ENCODE measurements around the gene PABPC1L. TPM values are rescaled to one million over a fixed set of nuclear protein-coding genes. Genes with fewer than 3 reads are reported as not detected.

Gene PABPC1L
- total RNA-seq, 1 donor from 2014 or later, result 15.7 TPM

- no peak for TF ChIP-seq CTCF (IDR thresholded peaks at IDR 0.05; ENCODE audit: insufficient read depth, low read length, poor library complexity, severe bottlenecking)
- no peak overlapping the region for H3K4me3 ChIP-seq (ENCODE audit: low read depth, low read length)
- H3K27me3 ChIP-seq (ENCODE audit: control insufficient read depth, insufficient read depth, low read length), result no peaks in the 10 kb centered on the region
- no peaks in the 10 kb centered on the region for H3K36me3 ChIP-seq (ENCODE audit: control insufficient read depth, insufficient read depth, low read length)
- no peak for DNase-seq (ENCODE audit: low read depth)
These were observed 8.5 kb downstream of the PABPC1L start for GRCh38 chr20:44918342-44918741.

GRCh38 chr20:44918761-44919160 lies 8.9 kb downstream of the PABPC1L start:
- Histone ChIP-seq H3K27me3 (ENCODE audit: control insufficient read depth, insufficient read depth, low read length) (no peaks in the 10 kb centered on the region), H3K4me3 (ENCODE audit: low read depth, low read length) (no peak overlapping the region), H3K36me3 (ENCODE audit: control insufficient read depth, insufficient read depth, low read length) (no peaks in the 10 kb centered on the region)
- no peak for TF ChIP-seq CTCF (IDR thresholded peaks at IDR 0.05; ENCODE audit: insufficient read depth, low read length, poor library complexity, severe bottlenecking)
- DNase-seq (ENCODE audit: low read depth), result no peak

- TF ChIP-seq CTCF (IDR thresholded peaks at IDR 0.05; ENCODE audit: insufficient read depth, low read length, poor library complexity, severe bottlenecking), result no peak
- no peaks in the 10 kb centered on the region for H3K27me3 ChIP-seq (ENCODE audit: control insufficient read depth, insufficient read depth, low read length)
- H3K36me3 ChIP-seq (ENCODE audit: control insufficient read depth, insufficient read depth, low read length), result no peaks in the 10 kb centered on the region
- no peak for DNase-seq (ENCODE audit: low read depth)
- H3K4me3 ChIP-seq (ENCODE audit: low read depth, low read length), result no peak overlapping the region
These were observed 11.6 kb downstream of the PABPC1L start for GRCh38 chr20:44921447-44921846.

DNA sequence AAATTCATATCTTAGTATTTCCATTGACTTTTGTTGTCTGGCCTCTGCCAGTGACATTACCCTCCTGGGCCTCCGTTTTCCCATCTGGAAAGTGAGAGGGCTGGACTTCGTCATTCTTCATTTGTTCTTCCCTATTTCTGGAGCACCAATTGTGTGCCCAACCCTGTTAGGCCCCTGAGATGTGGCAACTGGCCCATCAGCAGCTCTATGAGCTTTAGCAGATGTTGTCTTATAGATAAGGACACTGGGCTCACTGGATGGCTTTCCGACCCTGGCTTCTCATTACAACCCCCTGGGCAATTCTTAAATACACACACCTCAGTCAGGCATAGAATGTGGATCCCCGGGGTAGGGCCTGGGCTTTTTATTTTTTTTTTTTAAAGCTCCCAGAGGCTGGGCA lies 14.7 kb downstream of the PABPC1L start:
- Histone ChIP-seq H3K4me3 (ENCODE audit: low read depth, low read length) (no peak overlapping the region), H3K36me3 (ENCODE audit: control insufficient read depth, insufficient read depth, low read length) (no peaks in the 10 kb centered on the region), H3K27me3 (ENCODE audit: control insufficient read depth, insufficient read depth, low read length) (no peaks in the 10 kb centered on the region)
- no peak for TF ChIP-seq CTCF (IDR thresholded peaks at IDR 0.05; ENCODE audit: insufficient read depth, low read length, poor library complexity, severe bottlenecking)
- no peak for DNase-seq (ENCODE audit: low read depth)

DNA sequence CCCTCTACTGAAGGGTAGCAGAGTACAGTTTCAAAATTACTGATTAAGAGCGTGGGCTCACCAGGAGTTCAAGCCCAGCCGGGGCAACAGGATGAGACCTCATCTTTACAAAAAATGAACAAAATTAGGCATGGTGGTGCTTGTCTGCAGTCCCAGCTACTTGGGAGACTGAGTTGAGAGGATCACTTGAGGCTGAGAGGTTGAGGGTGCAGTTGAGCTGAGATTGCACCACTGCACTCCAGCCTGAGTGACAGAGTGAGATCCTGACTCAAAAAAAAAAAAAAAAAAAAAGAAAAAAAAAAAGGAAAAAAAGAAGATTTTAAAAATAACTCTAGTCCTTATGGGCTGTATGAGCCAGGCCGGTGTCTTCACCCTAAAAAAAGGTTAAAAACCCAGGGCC lies 18.7 kb downstream of the PABPC1L start:
- no peak for TF ChIP-seq CTCF (IDR thresholded peaks at IDR 0.05; ENCODE audit: insufficient read depth, low read length, poor library complexity, severe bottlenecking)
- no peak for DNase-seq (ENCODE audit: low read depth)
- Histone ChIP-seq H3K4me3 (ENCODE audit: low read depth, low read length) (no peak overlapping the region), H3K36me3 (ENCODE audit: control insufficient read depth, insufficient read depth, low read length) (no peaks in the 10 kb centered on the region), H3K27me3 (ENCODE audit: control insufficient read depth, insufficient read depth, low read length) (no peaks in the 10 kb centered on the region)

DNA sequence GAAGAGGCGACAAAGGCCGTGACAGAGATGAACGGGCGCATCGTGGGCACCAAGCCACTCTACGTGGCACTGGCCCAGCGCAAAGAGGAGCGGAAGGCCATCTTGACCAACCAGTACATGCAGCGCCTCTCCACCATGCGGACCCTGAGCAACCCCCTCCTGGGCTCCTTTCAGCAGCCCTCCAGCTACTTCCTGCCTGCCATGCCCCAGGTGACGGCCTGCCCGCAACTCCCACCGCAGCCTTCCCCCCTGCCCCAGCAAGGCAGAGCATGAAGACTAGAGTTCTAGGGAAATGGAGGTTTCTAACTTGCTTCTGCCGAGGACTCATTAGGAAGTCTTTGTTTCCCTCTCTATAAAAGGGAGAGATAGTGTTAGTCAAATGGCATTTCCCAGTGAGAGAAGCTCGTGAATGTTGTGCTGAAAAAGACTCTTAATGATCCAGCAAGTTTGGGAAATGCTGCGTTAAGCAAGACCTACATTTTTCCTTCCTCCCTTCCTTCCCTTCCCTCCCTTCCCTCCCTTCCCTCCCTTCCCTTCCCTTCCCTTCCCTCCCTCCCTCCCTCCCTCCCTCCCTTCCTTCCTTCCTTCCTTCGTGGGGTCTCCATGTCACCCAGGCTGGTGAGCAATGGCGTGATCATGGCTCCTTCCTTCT lies 20.8 kb downstream of the PABPC1L start:
- no peaks in the 10 kb centered on the region for H3K27me3 ChIP-seq (ENCODE audit: control insufficient read depth, insufficient read depth, low read length)
- H3K36me3 ChIP-seq (ENCODE audit: control insufficient read depth, insufficient read depth, low read length), result no peaks in the 10 kb centered on the region
- TF ChIP-seq CTCF (IDR thresholded peaks at IDR 0.05; ENCODE audit: insufficient read depth, low read length, poor library complexity, severe bottlenecking), result no peak
- no peak overlapping the region for H3K4me3 ChIP-seq (ENCODE audit: low read depth, low read length)
- DNase-seq (ENCODE audit: low read depth), result no peak
